Type B pancreatic cell (in vitro differentiated cells): Measurements from ENCODE around the gene TINCR. TPM values are rescaled to one million over a fixed set of nuclear protein-coding genes. Genes with fewer than 3 reads are reported as not detected.

Experiments used
- DNase-seq: peaks from one replicate; pipeline ENCODE4 v3.0.0; 2021; ENCODE audit warnings: mixed read lengths; ENCODE audit not compliant: unreplicated experiment; ENCODE audit errors: extremely low spot score
- H3K27ac Mint-ChIP-seq: 2 replicates; pipeline ENCODE4 v1.8.0; 2021; ENCODE audit warnings: mild to moderate bottlenecking, mixed read lengths
- H3K27me3 Mint-ChIP-seq: 2 replicates; pipeline ENCODE4 v1.8.0; 2021; ENCODE audit warnings: mixed read lengths
- H3K36me3 Mint-ChIP-seq: 2 replicates; pipeline ENCODE4 v1.8.0; 2021; ENCODE audit warnings: mixed read lengths
- H3K4me1 Mint-ChIP-seq: one replicate; pipeline ENCODE4 v1.8.0; 2021; ENCODE audit warnings: mixed read lengths; ENCODE audit not compliant: unreplicated experiment
- H3K4me3 Mint-ChIP-seq: 2 replicates; pipeline ENCODE4 v1.8.0; 2021; ENCODE audit warnings: mild to moderate bottlenecking, mixed read lengths
- H3K9me3 Mint-ChIP-seq: 2 replicates; pipeline ENCODE4 v1.8.0; 2021; ENCODE audit warnings: mixed read lengths
- CTCF ChIP-seq: fragments of 200-600 bp; sonication (generic); conservative IDR thresholded peaks from 2 replicates; pipeline ENCODE4 v1.5.0; 2021; ENCODE audit warnings: antibody characterized with exemption, mild to moderate bottlenecking
- total RNA-seq: library from RNA; stranded (reverse); gene quantifications from 2 replicates; pipeline ENCODE4 v1.2.1, GENCODE V29; 2021; ENCODE audit warnings: low replicate concordance

Gene TINCR
- total RNA-seq, 1 donor from 2014 or later = 9.0 TPM

DNA sequence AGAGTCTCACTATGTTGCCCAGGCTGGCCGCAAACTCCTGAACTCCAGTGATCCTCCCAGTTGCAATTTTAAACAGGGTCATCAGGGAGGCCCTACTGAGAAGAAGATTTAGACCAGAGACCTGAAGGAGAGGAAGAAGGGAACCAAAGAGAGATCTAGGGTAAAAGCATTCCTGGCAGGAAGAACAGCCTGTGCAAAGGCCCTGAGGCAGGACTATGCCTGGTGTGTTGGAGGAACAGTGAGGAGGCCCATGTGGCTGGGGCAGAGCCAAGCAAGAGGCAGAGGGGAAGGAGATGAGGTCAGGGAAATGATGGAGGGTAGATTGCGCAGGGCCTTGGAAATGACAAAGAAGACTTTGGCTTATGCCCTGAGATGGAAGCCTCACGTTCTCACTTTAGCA, 34.5 kb downstream of the TINCR start:
- no peak for TF ChIP-seq CTCF
- no peak overlapping the region for H3K4me3 Mint-ChIP-seq
- no peaks in the 10 kb centered on the region for H3K36me3 Mint-ChIP-seq
- H3K9me3 Mint-ChIP-seq = peaks cover 5% of the 10 kb centered on the region
- H3K27me3 Mint-ChIP-seq = peaks cover 7% of the 10 kb centered on the region
- H3K27ac Mint-ChIP-seq = no peak overlapping the region
- no peak for DNase-seq
- H3K4me1 Mint-ChIP-seq = peaks cover 9% of the 10 kb centered on the region

DNA sequence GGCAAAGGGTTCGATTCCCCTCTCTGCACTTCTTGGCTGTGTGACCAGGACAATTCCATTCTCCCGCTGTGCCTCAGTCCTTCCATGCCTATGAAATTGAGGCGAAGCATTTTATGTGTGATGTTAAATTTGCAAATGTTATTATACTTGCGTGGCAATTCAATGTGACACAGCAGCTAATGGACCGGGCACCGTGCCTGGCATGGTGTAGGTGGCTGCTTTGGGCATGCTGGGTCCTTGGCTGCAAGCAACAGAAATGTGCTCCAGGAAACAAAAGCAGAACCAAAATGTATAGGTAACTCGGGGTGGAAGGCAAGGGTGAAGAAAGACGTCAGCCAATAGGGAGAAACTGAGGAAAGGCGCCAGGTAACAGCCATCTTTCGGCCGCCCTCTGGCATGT, 37.1 kb downstream of the TINCR start:
- Mint-ChIP-seq H3K4me1 (peaks cover 4% of the 10 kb centered on the region), H3K36me3 (no peaks in the 10 kb centered on the region), H3K27ac (no peak overlapping the region), H3K4me3 (no peak overlapping the region), H3K27me3 (peaks cover 3% of the 10 kb centered on the region), H3K9me3 (peaks cover 5% of the 10 kb centered on the region)
- no peak for TF ChIP-seq CTCF
- no peak for DNase-seq

DNA sequence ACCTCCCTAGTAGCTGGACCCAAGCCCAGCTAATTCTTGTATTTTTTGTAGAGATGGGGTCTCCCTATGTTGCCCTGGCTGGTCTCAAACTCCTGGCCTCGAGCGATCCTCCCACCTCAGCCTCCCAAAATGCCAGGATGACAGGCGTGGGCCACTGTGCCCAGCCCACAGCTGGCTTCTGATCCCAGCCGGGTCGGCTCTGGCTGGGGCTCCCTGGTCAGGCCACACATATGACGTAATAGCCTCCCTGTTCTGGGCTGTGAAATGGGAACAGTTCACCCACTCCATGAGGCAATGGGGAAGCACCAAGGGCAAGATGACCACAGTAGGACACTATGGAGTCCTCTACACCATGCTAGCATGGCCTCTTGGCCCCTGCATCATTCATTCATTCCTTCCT, 41.1 kb downstream of the TINCR start:
- DNase-seq = no peak
- no peak for TF ChIP-seq CTCF
- Mint-ChIP-seq H3K27me3 (peaks cover 16% of the 10 kb centered on the region), H3K9me3 (no peaks in the 10 kb centered on the region), H3K27ac (no peak overlapping the region), H3K4me1 (peaks cover 13% of the 10 kb centered on the region), H3K36me3 (no peaks in the 10 kb centered on the region), H3K4me3 (no peak overlapping the region)

DNA sequence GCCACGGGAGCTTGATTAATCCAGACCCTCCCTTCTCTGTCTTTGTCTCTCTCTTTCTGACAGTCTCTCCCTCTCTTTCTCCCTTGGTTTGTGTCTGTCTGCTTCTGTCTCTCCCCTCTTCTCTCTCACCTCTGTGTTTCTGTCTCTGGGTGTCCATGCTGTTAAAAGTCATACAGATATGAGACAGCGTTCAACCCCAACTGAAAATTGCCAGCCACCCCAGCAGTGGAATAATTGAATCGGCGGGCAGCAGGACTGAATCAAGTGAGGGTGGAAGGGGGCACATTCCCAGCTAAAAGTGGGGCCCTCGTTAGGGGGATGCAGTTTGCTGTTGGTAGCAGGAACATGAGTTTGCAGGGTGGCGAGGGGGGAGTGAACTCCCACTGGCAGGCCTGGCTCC, 43.7 kb downstream of the TINCR start:
- H3K9me3 Mint-ChIP-seq = no peaks in the 10 kb centered on the region
- no peak overlapping the region for H3K4me3 Mint-ChIP-seq
- peaks cover 16% of the 10 kb centered on the region for H3K27me3 Mint-ChIP-seq
- H3K27ac Mint-ChIP-seq = peak overlapping the region; percentile 12
- TF ChIP-seq CTCF = no peak
- peaks cover 9% of the 10 kb centered on the region for H3K4me1 Mint-ChIP-seq
- H3K36me3 Mint-ChIP-seq = no peaks in the 10 kb centered on the region
- DNase-seq = no peak

DNA sequence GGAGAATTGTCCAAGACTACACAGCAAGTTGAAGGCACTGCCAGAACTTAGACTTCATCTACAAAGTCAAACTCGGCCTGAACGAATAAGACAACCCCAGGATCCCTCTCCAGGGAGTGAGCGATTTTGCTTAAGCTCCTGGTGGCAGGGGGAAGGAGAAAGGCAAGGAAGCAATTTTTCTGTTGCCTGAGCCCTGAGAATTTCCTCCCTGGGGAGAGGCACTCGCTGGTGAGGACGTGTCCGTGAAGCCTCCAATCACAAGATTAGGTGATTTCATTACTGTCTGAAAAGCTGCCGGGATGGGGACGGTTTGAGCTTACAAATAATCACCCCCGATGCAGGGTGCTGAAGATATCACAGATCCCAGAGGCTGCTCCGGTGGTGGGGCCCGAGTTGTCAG, 45.6 kb downstream of the TINCR start:
- Mint-ChIP-seq H3K9me3 (no peaks in the 10 kb centered on the region), H3K4me1 (peaks cover 9% of the 10 kb centered on the region), H3K4me3 (no peak overlapping the region), H3K27me3 (peaks cover 16% of the 10 kb centered on the region), H3K27ac (no peak overlapping the region), H3K36me3 (no peaks in the 10 kb centered on the region)
- DNase-seq = no peak
- TF ChIP-seq CTCF = no peak

GRCh38 chr19:5520501-5520900, 47.3 kb downstream of the TINCR start:
- Mint-ChIP-seq H3K4me1 (peaks cover 9% of the 10 kb centered on the region), H3K27ac (no peak overlapping the region), H3K4me3 (no peak overlapping the region), H3K36me3 (no peaks in the 10 kb centered on the region), H3K9me3 (peaks cover 14% of the 10 kb centered on the region), H3K27me3 (peaks cover 16% of the 10 kb centered on the region)
- no peak for TF ChIP-seq CTCF
- DNase-seq = no peak
